ENCODE results near the gene UBE2I.

The UBE2I gene

DNA sequence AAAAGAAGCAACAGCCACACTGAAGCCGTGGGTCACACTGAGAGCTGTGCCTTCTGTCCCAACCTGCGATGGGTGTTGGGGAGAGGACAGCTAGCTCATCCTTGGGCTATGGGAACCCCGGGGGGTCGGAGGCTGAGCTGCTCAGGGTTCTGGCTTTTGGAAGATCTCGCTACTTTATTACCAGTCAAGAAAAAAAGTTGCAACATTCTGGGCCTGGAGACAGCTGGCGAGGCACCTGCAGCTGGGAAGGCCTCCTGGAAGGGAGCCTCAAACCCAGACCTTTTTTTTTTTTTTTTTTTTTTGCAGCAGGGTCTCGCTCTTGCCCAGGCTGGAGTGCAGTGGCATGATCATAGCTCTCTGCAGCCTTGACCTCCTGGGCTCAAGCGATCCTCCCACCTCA is 28.7 kb upstream of the UBE2I start:
- Histone ChIP-seq H3K4me1 (ENCODE audit: control insufficient read depth, insufficient read depth, low read length) (no peaks in the 10 kb centered on the region), H3K36me3 (ENCODE audit: control insufficient read depth in 2 of 2, insufficient read depth in 1 of 2, low read length in 2 of 2) (no peaks in the 10 kb centered on the region), H3K9me3 (ENCODE audit: control insufficient read depth, insufficient read depth, low read depth, low read length) (no peaks in the 10 kb centered on the region), H3K4me3 (ENCODE audit: low read depth, low read length) (no peak overlapping the region), H3K27ac (ENCODE audit: extremely low read depth, low read depth, low read length) (no peak overlapping the region)
- TF ChIP-seq ZNF274 (IDR thresholded peaks at IDR 0.05; ENCODE audit: low read length) = no peak
- TF ChIP-seq ZNF274 (tag by site-specific recombination; IDR thresholded peaks at IDR 0.05; ENCODE audit: borderline replicate concordance) = no peak
- TF ChIP-seq, protein P1, sequence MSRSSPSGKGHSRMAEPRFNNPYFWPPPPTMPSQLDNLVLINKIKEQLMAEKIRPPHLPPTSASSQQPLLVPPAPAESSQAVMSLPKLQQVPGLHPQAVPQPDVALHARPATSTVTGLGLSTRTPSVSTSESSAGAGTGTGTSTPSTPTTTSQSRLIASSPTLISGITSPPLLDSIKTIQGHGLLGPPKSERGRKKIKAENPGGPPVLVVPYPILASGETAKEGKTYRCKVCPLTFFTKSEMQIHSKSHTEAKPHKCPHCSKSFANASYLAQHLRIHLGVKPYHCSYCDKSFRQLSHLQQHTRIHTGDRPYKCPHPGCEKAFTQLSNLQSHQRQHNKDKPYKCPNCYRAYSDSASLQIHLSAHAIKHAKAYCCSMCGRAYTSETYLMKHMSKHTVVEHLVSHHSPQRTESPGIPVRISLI (tag by site-specific recombination; IDR thresholded peaks at IDR 0.05) = peak; percentile 57; the same call in 1 of the 2 replicates
- 0 out of 2 replicates have a peak, but pooled peaks have one; percentile 8 for TF ChIP-seq ZIC2 (tag by site-specific recombination; IDR thresholded peaks at IDR 0.05)
- ChIA-PET POLR2A (interaction anchor here (0.6 to 0.7 kb wide), 2 partner anchors 106 to 1549 kb away, joined by 3 to 4 read pairs; no protein-coding TSS in a partner anchor), CTCF (interaction anchor here (0.6 kb wide), 1 partner anchor 36 kb away, joined by 3 read pairs; no protein-coding TSS in a partner anchor)

DNA sequence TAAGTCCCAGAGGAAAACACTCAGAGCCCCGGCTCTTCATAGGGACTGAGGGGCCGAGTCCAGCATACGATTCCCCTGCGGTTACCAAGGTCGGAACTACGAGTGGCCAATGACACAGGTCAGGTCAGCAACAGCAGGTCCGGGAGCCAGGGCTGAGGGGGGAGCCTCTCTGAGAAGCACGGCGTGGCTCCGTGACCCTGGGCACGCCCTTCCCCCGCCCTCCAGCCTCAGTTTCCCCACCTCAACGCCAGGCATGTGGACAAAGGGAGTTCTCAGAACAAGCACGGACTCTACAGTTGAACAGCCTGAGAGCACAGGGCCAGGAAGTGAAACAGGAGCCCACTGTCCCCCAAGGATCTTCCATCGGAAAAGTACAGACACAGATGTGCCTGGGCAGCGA is 27.9 kb upstream of the UBE2I start:
- H3K4me3 ChIP-seq (ENCODE audit: low read depth, low read length) = no peak overlapping the region
- H3K36me3 ChIP-seq (ENCODE audit: control insufficient read depth in 2 of 2, insufficient read depth in 1 of 2, low read length in 2 of 2) = no peaks in the 10 kb centered on the region
- TF ChIP-seq ZNF792 (tag by site-specific recombination; IDR thresholded peaks at IDR 0.05) (no peak), ZNF654 (tag by site-specific recombination; IDR thresholded peaks at IDR 0.05; ENCODE audit: low read depth) (no peak), MZF1 (tag by site-specific recombination; IDR thresholded peaks at IDR 0.05; ENCODE audit: borderline replicate concordance) (no peak), ZNF16 (tag by site-specific recombination; IDR thresholded peaks at IDR 0.05; ENCODE audit: low read depth) (no peak), ZNF311 (tag by site-specific recombination; IDR thresholded peaks at IDR 0.05; ENCODE audit: borderline replicate concordance) (no peak), YY2 (tag by site-specific recombination; IDR thresholded peaks at IDR 0.05) (no peak), ZNF19 (tag by site-specific recombination; IDR thresholded peaks at IDR 0.05; ENCODE audit: low read depth) (no peak), REPIN1 (tag by site-specific recombination; IDR thresholded peaks at IDR 0.05; ENCODE audit: low read depth) (no peak), ZNF169 (tag by site-specific recombination; IDR thresholded peaks at IDR 0.05) (no peak), ZNF335 (tag by site-specific recombination; conservative IDR thresholded peaks at IDR 0.05) (no peak), ZNF292 (tag by site-specific recombination; IDR thresholded peaks at IDR 0.05; ENCODE audit: borderline replicate concordance, low read depth) (no peak), ZNF132 (tag by site-specific recombination; IDR thresholded peaks at IDR 0.05; ENCODE audit: borderline replicate concordance) (no peak), ZNF837 (tag by site-specific recombination; IDR thresholded peaks at IDR 0.05) (no peak), ZNF768 (tag by site-specific recombination; IDR thresholded peaks at IDR 0.05) (no peak)
- TF ChIP-seq, protein P2, sequence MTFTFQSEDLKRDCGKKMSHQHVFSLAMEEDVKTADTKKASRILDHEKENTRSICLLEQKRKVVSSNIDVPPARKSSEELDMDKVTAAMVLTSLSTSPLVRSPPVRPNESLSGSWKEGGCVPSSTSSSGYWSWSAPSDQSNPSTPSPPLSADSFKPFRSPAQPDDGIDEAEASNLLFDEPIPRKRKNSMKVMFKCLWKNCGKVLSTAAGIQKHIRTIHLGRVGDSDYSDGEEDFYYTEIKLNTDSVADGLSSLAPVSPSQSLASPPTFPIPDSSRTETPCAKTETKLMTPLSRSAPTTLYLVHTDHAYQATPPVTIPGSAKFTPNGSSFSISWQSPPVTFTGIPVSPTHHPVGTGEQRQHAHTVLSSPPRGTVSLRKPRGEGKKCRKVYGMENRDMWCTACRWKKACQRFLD (tag by site-specific recombination; IDR thresholded peaks at IDR 0.05) = no peak
- CTCF ChIA-PET = no interaction called here
- H3K4me1 ChIP-seq (ENCODE audit: control insufficient read depth, insufficient read depth, low read length) = no peaks in the 10 kb centered on the region
- H3K9me3 ChIP-seq (ENCODE audit: control insufficient read depth, insufficient read depth, low read depth, low read length) = no peaks in the 10 kb centered on the region
- POLR2A ChIA-PET = interaction anchor here (0.6 kb wide), 1 partner anchor 1548 kb away, joined by 4 read pairs; no protein-coding TSS in a partner anchor
- no peak overlapping the region for H3K27ac ChIP-seq (ENCODE audit: extremely low read depth, low read depth, low read length)

DNA sequence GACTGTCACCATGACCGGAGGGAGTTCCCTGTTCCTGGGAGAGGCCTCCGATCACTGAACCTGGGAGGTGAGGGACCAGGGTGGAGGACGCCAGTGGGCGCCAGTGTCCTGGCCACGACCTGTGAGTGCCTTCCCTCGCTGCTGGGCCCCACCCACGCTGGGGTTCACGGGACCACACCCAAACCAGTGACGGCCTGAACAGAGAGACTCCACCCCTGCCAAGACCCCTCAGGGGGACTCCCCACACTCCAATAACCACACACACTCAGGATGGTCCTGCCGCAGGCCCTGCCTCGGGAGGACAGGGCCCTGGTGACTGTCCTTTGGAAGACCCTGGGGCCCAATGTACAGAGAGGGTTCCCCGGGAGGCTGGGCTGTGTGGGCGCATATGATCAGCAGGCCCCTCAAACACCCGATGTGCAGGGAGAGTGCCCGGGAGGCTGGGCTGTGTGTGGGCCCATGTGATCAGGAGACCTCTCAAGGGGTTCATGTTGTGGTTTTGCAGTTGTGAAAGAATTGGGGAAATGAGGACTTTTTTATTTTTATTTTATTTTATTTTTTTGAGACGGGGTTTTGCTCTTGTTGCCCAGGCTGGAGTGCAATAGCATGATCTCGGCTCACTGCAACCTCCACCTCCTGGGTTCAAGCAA is 27.0 kb upstream of the UBE2I start:
- H3K9me3 ChIP-seq (ENCODE audit: control insufficient read depth, insufficient read depth, low read depth, low read length) = no peaks in the 10 kb centered on the region
- ChIA-PET POLR2A (no interaction called here), CTCF (interaction anchor here (0.6 kb wide), 1 partner anchor 13 kb away, joined by 4 read pairs; no protein-coding TSS in a partner anchor)
- H3K36me3 ChIP-seq (ENCODE audit: control insufficient read depth in 2 of 2, insufficient read depth in 1 of 2, low read length in 2 of 2) = no peaks in the 10 kb centered on the region
- no peak overlapping the region for H3K4me3 ChIP-seq (ENCODE audit: low read depth, low read length)
- H3K4me1 ChIP-seq (ENCODE audit: control insufficient read depth, insufficient read depth, low read length) = no peaks in the 10 kb centered on the region
- H3K27ac ChIP-seq (ENCODE audit: extremely low read depth, low read depth, low read length) = no peak overlapping the region
- TF ChIP-seq ZSCAN30 (tag by site-specific recombination; IDR thresholded peaks at IDR 0.05) (no peak), SCRT2 (tag by site-specific recombination; IDR thresholded peaks at IDR 0.05) (no peak), SP7 (tag by site-specific recombination; IDR thresholded peaks at IDR 0.05) (no peak), ZFHX2 (tag by site-specific recombination; conservative IDR thresholded peaks at IDR 0.05) (no peak)
- TF ChIP-seq, protein P3, sequence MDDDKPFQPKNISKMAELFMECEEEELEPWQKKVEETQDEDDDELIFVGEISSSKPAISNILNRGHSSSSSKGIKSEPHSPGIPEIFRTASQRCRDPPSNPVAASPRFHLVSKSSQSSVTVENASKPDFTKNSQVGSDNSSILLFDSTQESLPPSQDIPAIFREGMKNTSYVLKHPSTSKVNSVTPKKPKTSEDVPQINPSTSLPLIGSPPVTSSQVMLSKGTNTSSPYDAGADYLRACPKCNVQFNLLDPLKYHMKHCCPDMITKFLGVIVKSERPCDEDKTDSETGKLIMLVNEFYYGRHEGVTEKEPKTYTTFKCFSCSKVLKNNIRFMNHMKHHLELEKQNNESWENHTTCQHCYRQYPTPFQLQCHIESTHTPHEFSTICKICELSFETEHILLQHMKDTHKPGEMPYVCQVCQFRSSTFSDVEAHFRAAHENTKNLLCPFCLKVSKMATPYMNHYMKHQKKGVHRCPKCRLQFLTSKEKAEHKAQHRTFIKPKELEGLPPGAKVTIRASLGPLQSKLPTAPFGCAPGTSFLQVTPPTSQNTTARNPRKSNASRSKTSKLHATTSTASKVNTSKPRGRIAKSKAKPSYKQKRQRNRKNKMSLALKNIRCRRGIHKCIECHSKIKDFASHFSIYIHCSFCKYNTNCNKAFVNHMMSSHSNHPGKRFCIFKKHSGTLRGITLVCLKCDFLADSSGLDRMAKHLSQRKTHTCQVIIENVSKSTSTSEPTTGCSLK (tag by site-specific recombination; IDR thresholded peaks at IDR 0.05) = no peak
- TF ChIP-seq, protein P1 (tag by site-specific recombination; IDR thresholded peaks at IDR 0.05) = no peak
- TF ChIP-seq, protein P4, sequence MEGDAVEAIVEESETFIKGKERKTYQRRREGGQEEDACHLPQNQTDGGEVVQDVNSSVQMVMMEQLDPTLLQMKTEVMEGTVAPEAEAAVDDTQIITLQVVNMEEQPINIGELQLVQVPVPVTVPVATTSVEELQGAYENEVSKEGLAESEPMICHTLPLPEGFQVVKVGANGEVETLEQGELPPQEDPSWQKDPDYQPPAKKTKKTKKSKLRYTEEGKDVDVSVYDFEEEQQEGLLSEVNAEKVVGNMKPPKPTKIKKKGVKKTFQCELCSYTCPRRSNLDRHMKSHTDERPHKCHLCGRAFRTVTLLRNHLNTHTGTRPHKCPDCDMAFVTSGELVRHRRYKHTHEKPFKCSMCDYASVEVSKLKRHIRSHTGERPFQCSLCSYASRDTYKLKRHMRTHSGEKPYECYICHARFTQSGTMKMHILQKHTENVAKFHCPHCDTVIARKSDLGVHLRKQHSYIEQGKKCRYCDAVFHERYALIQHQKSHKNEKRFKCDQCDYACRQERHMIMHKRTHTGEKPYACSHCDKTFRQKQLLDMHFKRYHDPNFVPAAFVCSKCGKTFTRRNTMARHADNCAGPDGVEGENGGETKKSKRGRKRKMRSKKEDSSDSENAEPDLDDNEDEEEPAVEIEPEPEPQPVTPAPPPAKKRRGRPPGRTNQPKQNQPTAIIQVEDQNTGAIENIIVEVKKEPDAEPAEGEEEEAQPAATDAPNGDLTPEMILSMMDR (tag by site-specific recombination; IDR thresholded peaks at IDR 0.05) = no peak

Measured in HEK293 (cell line).